Measurements from ENCODE around the gene S100A14. TPM values are rescaled to one million over a fixed set of nuclear protein-coding genes. Genes with fewer than 3 reads are reported as not detected.

The S100A14 gene
- total RNA-seq, 1 experiment from 2014 or later, result 252 TPM

- Histone ChIP-seq H3K9ac (ENCODE audit: low read length) (no peak overlapping the region), H3K79me2 (ENCODE audit: insufficient read depth, low read length) (peaks cover 30% of the 10 kb centered on the region), H3K27ac (ENCODE audit: low read depth, low read length) (no peak overlapping the region), H3K27me3 (ENCODE audit: insufficient read depth, low read length) (no peaks in the 10 kb centered on the region), H3K9me3 (ENCODE audit: control insufficient read depth in 1 of 2, insufficient read depth in 1 of 2, low read depth in 1 of 2, low read length in 2 of 2) (no peaks in the 10 kb centered on the region), H3K4me1 (ENCODE audit: control insufficient read depth in 1 of 2, insufficient read depth in 2 of 2, low read length in 2 of 2) (peaks cover 22 to 44% of the 10 kb centered on the region in 2 experiments), H4K20me1 (ENCODE audit: insufficient read depth) (peaks cover 4% of the 10 kb centered on the region; the same call in 1 of the 2 replicates), H3K4me3 (replicated peaks in 1 of 2; ENCODE audit: low read depth in 1 of 2, low read length in 2 of 2) (no peak overlapping the region), H3K9me2 (ENCODE audit: insufficient read depth) (no peaks in the 10 kb centered on the region), H3K36me3 (ENCODE audit: control insufficient read depth in 1 of 2, insufficient read depth in 2 of 2, low read length in 2 of 2) (peaks cover 4 to 7% of the 10 kb centered on the region in 2 experiments; a peak in 3 of 4 replicates), H3K4me2 (ENCODE audit: low read length) (no peak overlapping the region), H2AFZ (ENCODE audit: low read depth, low read length, poor library complexity, severe bottlenecking) (no peak overlapping the region)
- POLR2A ChIA-PET, result interaction anchor here (10.5 kb wide), 1 partner anchor 16 kb away, joined by 172 read pairs; the partner anchor contains the start of genes S100A14 and S100A16
- intact Hi-C loops (cut with micrococcal nuclease), result no loop called here
- no peak for ATAC-seq
- TF ChIP-seq POLR2AphosphoS5 (IDR thresholded peaks at IDR 0.05; ENCODE audit: low read depth, low read length) (no peak), YY1 (IDR thresholded peaks at IDR 0.05; ENCODE audit: extremely low read depth, insufficient replicate concordance, low read depth, low read length) (no peak)
- TF ChIP-seq, protein P1, sequence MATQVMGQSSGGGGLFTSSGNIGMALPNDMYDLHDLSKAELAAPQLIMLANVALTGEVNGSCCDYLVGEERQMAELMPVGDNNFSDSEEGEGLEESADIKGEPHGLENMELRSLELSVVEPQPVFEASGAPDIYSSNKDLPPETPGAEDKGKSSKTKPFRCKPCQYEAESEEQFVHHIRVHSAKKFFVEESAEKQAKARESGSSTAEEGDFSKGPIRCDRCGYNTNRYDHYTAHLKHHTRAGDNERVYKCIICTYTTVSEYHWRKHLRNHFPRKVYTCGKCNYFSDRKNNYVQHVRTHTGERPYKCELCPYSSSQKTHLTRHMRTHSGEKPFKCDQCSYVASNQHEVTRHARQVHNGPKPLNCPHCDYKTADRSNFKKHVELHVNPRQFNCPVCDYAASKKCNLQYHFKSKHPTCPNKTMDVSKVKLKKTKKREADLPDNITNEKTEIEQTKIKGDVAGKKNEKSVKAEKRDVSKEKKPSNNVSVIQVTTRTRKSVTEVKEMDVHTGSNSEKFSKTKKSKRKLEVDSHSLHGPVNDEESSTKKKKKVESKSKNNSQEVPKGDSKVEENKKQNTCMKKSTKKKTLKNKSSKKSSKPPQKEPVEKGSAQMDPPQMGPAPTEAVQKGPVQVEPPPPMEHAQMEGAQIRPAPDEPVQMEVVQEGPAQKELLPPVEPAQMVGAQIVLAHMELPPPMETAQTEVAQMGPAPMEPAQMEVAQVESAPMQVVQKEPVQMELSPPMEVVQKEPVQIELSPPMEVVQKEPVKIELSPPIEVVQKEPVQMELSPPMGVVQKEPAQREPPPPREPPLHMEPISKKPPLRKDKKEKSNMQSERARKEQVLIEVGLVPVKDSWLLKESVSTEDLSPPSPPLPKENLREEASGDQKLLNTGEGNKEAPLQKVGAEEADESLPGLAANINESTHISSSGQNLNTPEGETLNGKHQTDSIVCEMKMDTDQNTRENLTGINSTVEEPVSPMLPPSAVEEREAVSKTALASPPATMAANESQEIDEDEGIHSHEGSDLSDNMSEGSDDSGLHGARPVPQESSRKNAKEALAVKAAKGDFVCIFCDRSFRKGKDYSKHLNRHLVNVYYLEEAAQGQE (IDR thresholded peaks at IDR 0.05; ENCODE audit: low read depth), result no peak
- no TSS peak for BruUV-seq (replicated peaks)
- no peak for DNase-seq (ENCODE audit: low read depth, low spot score)
- CTCF ChIA-PET, result no interaction called here
- RAD21 ChIA-PET (ENCODE audit: low non-redundant PET in 1 of 2, low total read pairs in 2 of 2, uncharacterized antibody in 2 of 2, unreplicated experiment in 2 of 2), result no interaction called here
Observed at GRCh38 chr1:153631047-153632022, 15.2 kb upstream of the S100A14 start.

Measured in HCT116 (cell line).